AG10803 (cell line): ENCODE measurements around the gene ZNF628.

Experiments
- DNase-seq: peaks from one replicate; pipeline ENCODE4 v3.0.0; 2010; ENCODE audit warnings: low read depth
- H3K4me3 ChIP-seq: 2 replicates; pipeline ENCODE4 v1.5.1; 2011; ENCODE audit warnings: mild to moderate bottlenecking, low read length, control low read depth
- CTCF ChIP-seq: conservative IDR thresholded peaks from 2 replicates; pipeline ENCODE4 v1.5.1; 2011; ENCODE audit warnings: mild to moderate bottlenecking, low read length, control low read depth, inconsistent platforms

Gene ZNF628

DNA sequence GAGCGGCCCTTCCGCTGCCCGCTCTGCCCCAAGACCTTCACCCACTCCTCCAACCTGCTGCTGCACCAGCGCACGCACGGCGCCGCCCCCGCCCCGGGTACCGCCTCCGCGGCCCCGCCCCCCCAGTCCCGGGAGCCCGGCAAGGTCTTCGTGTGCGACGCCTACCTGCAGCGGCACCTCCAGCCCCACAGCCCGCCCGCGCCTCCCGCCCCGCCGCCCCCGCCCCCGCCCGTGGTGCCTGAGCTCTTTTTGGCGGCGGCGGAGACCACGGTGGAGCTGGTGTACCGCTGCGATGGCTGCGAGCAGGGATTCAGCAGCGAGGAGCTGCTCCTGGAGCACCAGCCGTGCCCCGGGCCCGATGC lies 5.4 kb downstream of the ZNF628 start:
- no peak for TF ChIP-seq CTCF
- H3K4me3 ChIP-seq, result no peak overlapping the region
- no peak for DNase-seq

DNA sequence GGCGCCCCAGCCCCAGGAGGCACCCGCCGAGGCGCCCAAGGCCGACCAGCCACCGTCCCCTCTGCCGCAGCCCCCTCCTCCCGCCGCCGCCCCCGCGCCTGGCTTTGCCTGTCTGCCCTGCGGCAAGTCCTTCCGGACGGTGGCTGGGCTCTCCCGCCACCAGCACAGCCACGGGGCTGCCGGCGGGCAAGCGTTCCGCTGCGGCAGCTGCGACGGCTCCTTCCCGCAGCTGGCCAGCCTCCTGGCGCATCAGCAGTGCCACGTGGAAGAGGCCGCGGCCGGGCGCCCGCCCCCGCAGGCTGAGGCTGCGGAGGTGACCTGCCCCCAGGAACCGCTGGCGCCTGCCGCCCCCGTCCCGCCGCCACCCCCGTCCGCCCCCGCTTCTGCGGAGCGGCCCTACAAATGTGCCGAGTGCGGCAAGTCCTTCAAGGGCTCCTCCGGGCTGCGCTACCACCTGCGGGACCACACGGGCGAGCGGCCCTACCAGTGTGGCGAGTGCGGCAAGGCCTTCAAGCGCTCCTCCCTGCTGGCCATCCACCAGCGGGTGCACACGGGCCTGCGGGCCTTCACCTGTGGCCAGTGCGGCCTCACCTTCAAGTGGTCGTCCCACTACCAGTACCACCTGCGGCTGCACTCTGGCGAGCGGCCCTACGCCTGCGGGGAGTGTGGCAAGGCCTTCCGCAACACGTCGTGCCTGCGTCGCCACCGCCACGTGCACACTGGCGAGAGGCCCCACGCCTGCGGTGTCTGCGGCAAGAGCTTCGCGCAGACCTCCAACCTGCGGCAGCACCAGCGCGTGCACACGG lies 5.9 kb downstream of the ZNF628 start:
- H3K4me3 ChIP-seq, result no peak overlapping the region
- no peak for DNase-seq

DNA sequence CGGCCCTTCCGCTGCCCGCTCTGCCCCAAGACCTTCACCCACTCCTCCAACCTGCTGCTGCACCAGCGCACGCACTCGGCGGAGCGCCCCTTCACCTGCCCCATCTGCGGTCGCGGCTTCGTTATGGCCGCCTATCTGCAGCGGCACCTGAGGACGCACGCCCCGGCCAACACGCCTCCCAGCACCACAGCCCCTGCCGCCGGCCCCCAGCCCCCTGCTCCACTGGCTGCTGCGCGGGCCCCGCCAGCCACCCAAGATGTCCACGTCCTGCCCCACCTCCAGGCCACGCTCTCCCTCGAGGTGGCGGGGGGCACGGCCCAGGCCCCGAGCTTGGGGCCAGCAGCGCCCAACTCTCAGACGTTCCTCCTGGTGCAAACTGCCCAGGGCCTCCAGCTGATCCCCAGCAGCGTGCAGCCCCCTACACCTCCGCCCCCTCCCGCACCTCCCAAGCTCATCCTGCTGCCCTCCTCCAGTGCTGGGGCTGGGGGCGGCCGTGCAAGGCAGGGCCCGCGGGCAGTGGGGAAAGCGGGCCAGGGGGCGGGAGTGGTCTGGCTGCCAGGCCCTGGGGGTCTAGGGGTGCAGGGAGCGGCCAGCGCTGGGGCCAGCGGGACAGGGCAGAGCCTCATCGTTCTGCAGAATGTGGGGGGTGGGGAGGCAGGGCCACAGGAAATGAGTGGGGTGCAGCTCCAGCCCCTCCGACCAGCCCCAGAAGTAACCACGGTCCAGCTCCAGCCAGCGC lies 6.7 kb downstream of the ZNF628 start:
- no peak overlapping the region for H3K4me3 ChIP-seq
- no peak for DNase-seq
- TF ChIP-seq CTCF, result no peak

More for the DNA sequence above, 5.9 kb downstream of the ZNF628 start:
- TF ChIP-seq CTCF, result no peak

GRCh38 chr19:55483706-55484592 lies 7.5 kb downstream of the ZNF628 start:
- peak overlapping the region; percentile 77 for H3K4me3 ChIP-seq
- DNase-seq, result no peak
- TF ChIP-seq CTCF, result no peak

GRCh38 chr19:55484593-55485438 lies 8.4 kb downstream of the ZNF628 start, which contains the start of gene NAT14:
NAT14 (plus strand) TSS chr19:55485188; CDS start chr19:55485709, 521 bp downstream.
- peak; percentile 43 for DNase-seq
- H3K4me3 ChIP-seq, result peak within 1 kb of the TSS; percentile 77
- no peak for TF ChIP-seq CTCF

GRCh38 chr19:55485439-55486011 lies 9.1 kb downstream of the ZNF628 start:
- no peak for TF ChIP-seq CTCF
- DNase-seq, result no peak
- H3K4me3 ChIP-seq, result peak overlapping the region; percentile 77
